K562 (cell line): Measurements from ENCODE around the gene ACADM. TPM values are rescaled to one million over a fixed set of nuclear protein-coding genes. Genes with fewer than 3 reads are reported as not detected.

Source experiments
- ATAC-seq: fragments of 200-7000 bp; cut with Tn5 transposase; 3 replicates; pipeline ENCODE4 v1.9.1; 2020; ENCODE audit warnings: moderate library complexity
- BruUV-seq: library from RNA; stranded (reverse); fragments of 400-500 nt; replicated peaks from 2 replicates; lab custom pipeline; 2021; lab: Mats Ljungman, UMichigan
- CTCF ChIA-PET: fragments of 300-600 bp; formaldehyde crosslinking; extraction: SDS; loops from one replicate; lab custom pipeline; 2021; ENCODE audit warnings: low intra/inter-chr PET ratio; lab: Yijun Ruan, JAX
- POLR2A ChIA-PET: fragments of 300-600, 350-650 bp; sonication (Branson Sonifier 250); formaldehyde crosslinking; extraction: SDS; loops from one replicate; lab custom pipeline; 2021; ENCODE audit warnings: antibody characterized with exemption, inconsistent platforms; lab: Yijun Ruan, JAX
- DNase-seq, 4 experiments: peaks; one replicate each; pipeline versions ENCODE4 v3.0.0 to v3.0.0-alpha.2; 2011 to 2018; ENCODE audit warnings: low spot score in 3 of 4, mixed read lengths in 3 of 4; ENCODE audit errors: extremely low read depth in 1 of 4
- FAIRE-seq: peaks from 2 replicates; lab custom pipeline; 2011; peaks lifted over from hg19 to GRCh38; lab: Jason Lieb, UNC
- H2AFZ ChIP-seq: 2 replicates; pipeline ENCODE4 v1.6.0; 2011; ENCODE audit warnings: low read depth, low read length, control low read depth, inconsistent platforms
- H3K27ac ChIP-seq: fragments of 200-600 bp; 3 replicates; pipeline ENCODE4 v1.8.0; 2011; ENCODE audit warnings: low read depth, mild to moderate bottlenecking, control low read depth, inconsistent platforms, low read length, moderate library complexity, mixed read lengths; ENCODE audit errors: extremely low read depth
- H3K27me3 ChIP-seq, 2 experiments: fragments of 300-600 bp in 1 of 2; 2 replicates in 1 of 2; 3 replicates in 1 of 2; pipeline versions ENCODE4 v1.6.0 to v1.8.0; 2011; ENCODE audit warnings: inconsistent platforms in 2 of 2, low read length in 2 of 2, mild to moderate bottlenecking in 1 of 2, mixed read lengths in 1 of 2, moderate library complexity in 1 of 2; ENCODE audit not compliant: control insufficient read depth in 2 of 2, insufficient read depth in 2 of 2
- H3K36me3 ChIP-seq: fragments of 300-600 bp; 3 replicates; pipeline ENCODE4 v1.8.0; 2011; ENCODE audit warnings: mild to moderate bottlenecking, low read length, inconsistent platforms; ENCODE audit not compliant: control insufficient read depth, insufficient read depth
- H3K4me1 ChIP-seq, 2 experiments: fragments of 200-600 bp in 1 of 2; replicated peaks in 1 of 2; 2 replicates in 1 of 2; 3 replicates in 1 of 2; pipeline versions ENCODE4 v1.5.1 to v1.8.0; 2011; ENCODE audit warnings: inconsistent platforms in 2 of 2, low read length in 2 of 2, mild to moderate bottlenecking in 1 of 2, mixed read lengths in 1 of 2, moderate library complexity in 1 of 2; ENCODE audit not compliant: control insufficient read depth in 2 of 2, insufficient read depth in 2 of 2
- H3K4me2 ChIP-seq: 2 replicates; pipeline ENCODE4 v1.6.1; 2011; ENCODE audit warnings: low read length, control low read depth, inconsistent platforms, mixed read lengths; ENCODE audit not compliant: insufficient read depth
- H3K4me3 ChIP-seq: fragments of 200-600 bp; sonication (generic), shearing (Covaris generic); 2 replicates; pipeline ENCODE4 v1.5.1; 2016; ENCODE audit warnings: control low read depth, inconsistent platforms
- H3K79me2 ChIP-seq: fragments of 200-600 bp; 3 replicates; pipeline ENCODE4 v1.8.0; 2011; ENCODE audit warnings: low read length, inconsistent platforms; ENCODE audit not compliant: control insufficient read depth, insufficient read depth
- H3K9ac ChIP-seq, 2 experiments: 2 replicates each; pipeline versions ENCODE4 v1.6.0 to v1.6.1; 2011; ENCODE audit warnings: low read depth in 2 of 2, low read length in 2 of 2, control low read depth in 1 of 2, inconsistent platforms in 1 of 2, mild to moderate bottlenecking in 1 of 2, mixed read lengths in 1 of 2; ENCODE audit not compliant: insufficient read depth in 1 of 2
- H3K9me1 ChIP-seq: one replicate; pipeline ENCODE4 v1.6.0; 2011; ENCODE audit warnings: inconsistent platforms, mild to moderate bottlenecking, low read length, moderate library complexity; ENCODE audit not compliant: control insufficient read depth, insufficient read depth
- H3K9me3 ChIP-seq: replicated peaks from 2 replicates; pipeline ENCODE4 v1.5.1; 2011; ENCODE audit warnings: low read depth, low read length, inconsistent platforms; ENCODE audit not compliant: control insufficient read depth, insufficient read depth
- H4K20me1 ChIP-seq: replicated peaks from 2 replicates; pipeline ENCODE4 v1.6.1; 2011; ENCODE audit warnings: low read length, inconsistent platforms, mixed read lengths; ENCODE audit not compliant: control insufficient read depth, insufficient read depth
- CC2D1A ChIP-seq: fragments of 450-650 bp; IDR thresholded peaks from 2 replicates; pipeline ENCODE4 v1.6.1; 2017; ENCODE audit warnings: mild to moderate bottlenecking
- CTCF ChIP-seq, 3 experiments: IDR thresholded peaks in 2 of 3; conservative IDR thresholded peaks in 1 of 3; 2 replicates each; pipeline ENCODE4 v1.5.1; 2011 to 2012; ENCODE audit warnings: low read length in 3 of 3, mild to moderate bottlenecking in 3 of 3, control low read depth in 2 of 3, improper control_type of control experiment in 1 of 3, inconsistent platforms in 1 of 3, low read depth in 1 of 3, mixed read lengths in 1 of 3, moderate library complexity in 1 of 3; ENCODE audit not compliant: insufficient read depth in 2 of 3
- ESRRA ChIP-seq: fragments of 450-650 bp; IDR thresholded peaks from 2 replicates; pipeline ENCODE4 v1.6.1; 2014; ENCODE audit warnings: low read depth, mild to moderate bottlenecking, moderate library complexity, borderline replicate concordance
- FOXP1 ChIP-seq: sonication (generic); formaldehyde crosslinking; IDR thresholded peaks from 2 replicates; pipeline ENCODE4 v1.8.0; 2022; ENCODE audit warnings: mild to moderate bottlenecking, missing genetic modification reagents
- NR2C1 ChIP-seq, 2 experiments: fragments of 450-650 bp; IDR thresholded peaks; 2 replicates each; pipeline ENCODE4 v1.6.1; 2017; ENCODE audit warnings: mild to moderate bottlenecking in 2 of 2, antibody characterized with exemption in 1 of 2, inconsistent platforms in 1 of 2, missing compliant biosample characterization in 1 of 2, missing genetic modification characterization in 1 of 2
- POLR2AphosphoS5 ChIP-seq: IDR thresholded peaks from 2 replicates; pipeline ENCODE4 v1.6.1; 2011; ENCODE audit warnings: mild to moderate bottlenecking, low read depth, low read length, moderate library complexity; ENCODE audit not compliant: control insufficient read depth, insufficient read depth
- THRA ChIP-seq: fragments of 450-650 bp; IDR thresholded peaks from 2 replicates; pipeline ENCODE4 v1.6.1; 2017; ENCODE audit warnings: mild to moderate bottlenecking, moderate library complexity
- ZKSCAN3 ChIP-seq: fragments of 250-450 bp; sonication (Bioruptor Pico); IDR thresholded peaks from 2 replicates; pipeline ENCODE4 v1.4.0; 2020
- WGBS: fragments of 100-300 bp; shearing (Covaris generic); methylation state at CpG from one replicate; pipeline ENCODE4 v1.1.6; 2016; ENCODE audit warnings: low coverage, mixed read lengths; ENCODE audit not compliant: insufficient coverage; ENCODE audit errors: missing lambda C conversion rate; 5-methylcytosine and 5-hydroxymethylcytosine counted together
- in situ Hi-C: fragments of 300-500 bp; cut with MboI; formaldehyde crosslinking; loops from 4 replicates; pipeline ENCODE4 v1.15.0; 2018; ENCODE audit warnings: inconsistent platforms, mixed read lengths
- intact Hi-C: fragments of 100-400 bp; cut with micrococcal nuclease; formaldehyde crosslinking; loops from 2 replicates; pipeline ENCODE4 v1.14.2; 2022
- polyA plus RNA-seq, 8 experiments: library from polyadenylated mRNA; depleted of rRNA in 4 of 8; stranded (reverse) in 5 of 8; unstranded in 3 of 8; fragments of >200 nt; fragmentation: Nextera tagmentation in 2 of 8; fragmentation: Illumina TruSeq in 1 of 8; extraction: Ambion mirVana in 2 of 8; extraction: Trizol in 1 of 8; gene quantifications; 2 replicates each; pipeline versions ENCODE4 v1.2.1 to v1.2.3, GENCODE V29; 2011 to 2014; ENCODE audit warnings: inconsistent platforms in 1 of 8, missing spikeins in 1 of 8
- total RNA-seq, 7 experiments: library from RNA; depleted of rRNA in 6 of 7; stranded (reverse); fragments of >200 nt in 6 of 7; fragmentation: Illumina TruSeq in 2 of 7; extraction: Trizol in 2 of 7; gene quantifications; 2 replicates each; pipeline versions ENCODE4 v1.2.1 to v1.2.3, GENCODE V29; 2011 to 2021; ENCODE audit warnings: low replicate concordance in 1 of 7
- TF ChIP-seq, protein P1 (sequence below): fragments of 450-650 bp; conservative IDR thresholded peaks from 2 replicates; pipeline ENCODE4 v1.6.1; 2016; ENCODE audit warnings: missing genetic modification characterization, low read depth, mild to moderate bottlenecking, control low read depth, missing compliant biosample characterization
- TF ChIP-seq, protein P2 (sequence below): fragments of 450-650 bp; IDR thresholded peaks from 2 replicates; pipeline ENCODE4 v1.6.1; 2018; ENCODE audit not compliant: partially characterized antibody

The ACADM gene
- total and polyA plus RNA-seq, 9 of the 15 experiments (the other 6 are each of a cell fraction or from before 2014, with no cell fraction given) = 82.5 to 156 (median 123) TPM

GRCh38 chr1:75764057-75764655, 39.6 kb downstream of the ACADM start:
- CTCF ChIA-PET = no interaction called here
- Histone ChIP-seq H3K9ac (no peak overlapping the region), H2AFZ (no peak overlapping the region), H3K4me3 (no peak overlapping the region), H3K27ac (no peak overlapping the region), H3K79me2 (no peaks in the 10 kb centered on the region), H3K9me1 (no peaks in the 10 kb centered on the region), H3K27me3 (no peaks in the 10 kb centered on the region), H3K9me3 (no peaks in the 10 kb centered on the region), H3K4me2 (no peak overlapping the region), H3K4me1 (no peaks in the 10 kb centered on the region; a peak in 1 of 5 replicates), H4K20me1 (no peaks in the 10 kb centered on the region), H3K36me3 (peaks cover 24% of the 10 kb centered on the region; the same call in 2 of the 3 replicates)
- in situ Hi-C loops (no loop called here), intact Hi-C loops (no loop called here)
- BruUV-seq = no TSS peak
- peak; percentile 89 for ATAC-seq
- peak in 2 of 4 experiments; percentile 18 to 46 for DNase-seq
- TF ChIP-seq POLR2AphosphoS5 = 0 out of 2 replicates have a peak, but pooled peaks have one; percentile 33
- TF ChIP-seq CC2D1A = 0 out of 2 replicates have a peak, but pooled peaks have one; percentile 33
- TF ChIP-seq THRA = peak; percentile 42; the same call in 1 of the 2 replicates
- TF ChIP-seq NR2C1 (IDR thresholded peaks at IDR 0.05) = no peak
- 0 out of 2 replicates have a peak, but pooled peaks have one; percentile 33 for TF ChIP-seq NR2C1 (tag; IDR thresholded peaks at IDR 0.05)
- TF ChIP-seq, protein P1, sequence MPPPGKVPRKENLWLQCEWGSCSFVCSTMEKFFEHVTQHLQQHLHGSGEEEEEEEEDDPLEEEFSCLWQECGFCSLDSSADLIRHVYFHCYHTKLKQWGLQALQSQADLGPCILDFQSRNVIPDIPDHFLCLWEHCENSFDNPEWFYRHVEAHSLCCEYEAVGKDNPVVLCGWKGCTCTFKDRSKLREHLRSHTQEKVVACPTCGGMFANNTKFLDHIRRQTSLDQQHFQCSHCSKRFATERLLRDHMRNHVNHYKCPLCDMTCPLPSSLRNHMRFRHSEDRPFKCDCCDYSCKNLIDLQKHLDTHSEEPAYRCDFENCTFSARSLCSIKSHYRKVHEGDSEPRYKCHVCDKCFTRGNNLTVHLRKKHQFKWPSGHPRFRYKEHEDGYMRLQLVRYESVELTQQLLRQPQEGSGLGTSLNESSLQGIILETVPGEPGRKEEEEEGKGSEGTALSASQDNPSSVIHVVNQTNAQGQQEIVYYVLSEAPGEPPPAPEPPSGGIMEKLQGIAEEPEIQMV (tag) = peak; percentile 91
- TF ChIP-seq FOXP1 (CRISPR knock-in tag) = no peak
- TF ChIP-seq, protein P2, sequence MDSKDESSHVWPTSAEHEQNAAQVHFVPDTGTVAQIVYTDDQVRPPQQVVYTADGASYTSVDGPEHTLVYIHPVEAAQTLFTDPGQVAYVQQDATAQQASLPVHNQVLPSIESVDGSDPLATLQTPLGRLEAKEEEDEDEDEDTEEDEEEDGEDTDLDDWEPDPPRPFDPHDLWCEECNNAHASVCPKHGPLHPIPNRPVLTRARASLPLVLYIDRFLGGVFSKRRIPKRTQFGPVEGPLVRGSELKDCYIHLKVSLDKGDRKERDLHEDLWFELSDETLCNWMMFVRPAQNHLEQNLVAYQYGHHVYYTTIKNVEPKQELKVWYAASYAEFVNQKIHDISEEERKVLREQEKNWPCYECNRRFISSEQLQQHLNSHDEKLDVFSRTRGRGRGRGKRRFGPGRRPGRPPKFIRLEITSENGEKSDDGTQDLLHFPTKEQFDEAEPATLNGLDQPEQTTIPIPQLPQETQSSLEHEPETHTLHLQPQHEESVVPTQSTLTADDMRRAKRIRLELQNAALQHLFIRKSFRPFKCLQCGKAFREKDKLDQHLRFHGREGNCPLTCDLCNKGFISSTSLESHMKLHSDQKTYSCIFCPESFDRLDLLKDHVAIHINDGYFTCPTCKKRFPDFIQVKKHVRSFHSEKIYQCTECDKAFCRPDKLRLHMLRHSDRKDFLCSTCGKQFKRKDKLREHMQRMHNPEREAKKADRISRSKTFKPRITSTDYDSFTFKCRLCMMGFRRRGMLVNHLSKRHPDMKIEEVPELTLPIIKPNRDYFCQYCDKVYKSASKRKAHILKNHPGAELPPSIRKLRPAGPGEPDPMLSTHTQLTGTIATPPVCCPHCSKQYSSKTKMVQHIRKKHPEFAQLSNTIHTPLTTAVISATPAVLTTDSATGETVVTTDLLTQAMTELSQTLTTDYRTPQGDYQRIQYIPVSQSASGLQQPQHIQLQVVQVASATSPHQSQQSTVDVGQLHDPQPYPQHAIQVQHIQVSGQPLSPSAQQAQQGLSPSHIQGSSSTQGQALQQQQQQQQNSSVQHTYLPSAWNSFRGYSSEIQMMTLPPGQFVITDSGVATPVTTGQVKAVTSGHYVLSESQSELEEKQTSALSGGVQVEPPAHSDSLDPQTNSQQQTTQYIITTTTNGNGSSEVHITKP = peak; percentile 21
- TF ChIP-seq ZKSCAN3 = no peak
- TF ChIP-seq CTCF (IDR thresholded peaks at IDR 0.05 in 2 of 3, conservative IDR thresholded peaks at IDR 0.05 in 1 of 3; ENCODE audit: insufficient read depth in 2 of 3, low read depth in 1 of 3, low read length in 3 of 3) = peak in 2 of 3 experiments; percentile 40 to 42; a peak in 3 of 6 replicates
- TF ChIP-seq ESRRA = peak; percentile 56; the same call in 1 of the 2 replicates
- no peak for FAIRE-seq
- 14% methylated on average over 1 of the region's 1 CpG for WGBS
- POLR2A ChIA-PET = interaction anchor here (0.6 to 1.5 kb wide), 9 partner anchors 8 to 388 kb away, joined by 3 to 6 read pairs (median 3); partner anchors contain the start of gene RABGGTB
